Transverse colon (tissue), 3 donors: ENCODE data around the gene PYGO1.
"Not testable (repeated sequence)": the region's sequence is repeated elsewhere in the genome, so short reads cannot be mapped to it uniquely, and the experiment has no call there.

Source experiments
- POLR2A ChIP-seq: fragments of 450-650 bp; IDR thresholded peaks from one replicate; pipeline ENCODE4 v1.6.1; 2016; ENCODE audit warnings: antibody characterized with exemption, mild to moderate bottlenecking, moderate library complexity
- TF ChIP-seq, protein P1 (sequence below), 5 experiments: fragments of 200-600 bp in 3 of 5; fragments of 450-650 bp in 2 of 5; sonication (generic) in 3 of 5; IDR thresholded peaks; 1 replicate in 2 of 5; 2 replicates in 3 of 5; pipeline ENCODE4 v1.5.1; 2016 to 2017; ENCODE audit warnings: antibody characterized with exemption in 5 of 5, inconsistent platforms in 3 of 5, mild to moderate bottlenecking in 2 of 5, moderate library complexity in 1 of 5

- TF ChIP-seq, protein P1, sequence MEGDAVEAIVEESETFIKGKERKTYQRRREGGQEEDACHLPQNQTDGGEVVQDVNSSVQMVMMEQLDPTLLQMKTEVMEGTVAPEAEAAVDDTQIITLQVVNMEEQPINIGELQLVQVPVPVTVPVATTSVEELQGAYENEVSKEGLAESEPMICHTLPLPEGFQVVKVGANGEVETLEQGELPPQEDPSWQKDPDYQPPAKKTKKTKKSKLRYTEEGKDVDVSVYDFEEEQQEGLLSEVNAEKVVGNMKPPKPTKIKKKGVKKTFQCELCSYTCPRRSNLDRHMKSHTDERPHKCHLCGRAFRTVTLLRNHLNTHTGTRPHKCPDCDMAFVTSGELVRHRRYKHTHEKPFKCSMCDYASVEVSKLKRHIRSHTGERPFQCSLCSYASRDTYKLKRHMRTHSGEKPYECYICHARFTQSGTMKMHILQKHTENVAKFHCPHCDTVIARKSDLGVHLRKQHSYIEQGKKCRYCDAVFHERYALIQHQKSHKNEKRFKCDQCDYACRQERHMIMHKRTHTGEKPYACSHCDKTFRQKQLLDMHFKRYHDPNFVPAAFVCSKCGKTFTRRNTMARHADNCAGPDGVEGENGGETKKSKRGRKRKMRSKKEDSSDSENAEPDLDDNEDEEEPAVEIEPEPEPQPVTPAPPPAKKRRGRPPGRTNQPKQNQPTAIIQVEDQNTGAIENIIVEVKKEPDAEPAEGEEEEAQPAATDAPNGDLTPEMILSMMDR (IDR thresholded peaks at IDR 0.05), result not testable (repeated sequence)
- TF ChIP-seq POLR2A, result not testable (repeated sequence)
Observed at GRCh38 chr15:55593019-55593418, 4.9 kb upstream of the PYGO1 start.
